Activated naive CD4-positive, alpha-beta T cell treated with anti-CD3 and anti-CD28 coated beads for 36 hours (primary cell): ENCODE measurements around the gene SELENON. TPM values are rescaled to one million over a fixed set of nuclear protein-coding genes. Genes with fewer than 3 reads are reported as not detected.

Source experiments
- CTCF ChIA-PET: fragments of 350-600 bp; sonication (Branson Sonifier 250); formaldehyde crosslinking; loops from one replicate; lab custom pipeline; 2021; ENCODE audit warnings: antibody characterized with exemption; lab: Charles Lee
- DNase-seq: peaks from one replicate; pipeline ENCODE4 v3.0.0-alpha.2; 2020
- H3K27ac Mint-ChIP-seq: one replicate; pipeline ENCODE4 v1.8.0; 2021; ENCODE audit warnings: mild to moderate bottlenecking, mixed read lengths
- H3K27me3 Mint-ChIP-seq: one replicate; pipeline ENCODE4 v1.8.0; 2021; ENCODE audit warnings: low read depth, mixed read lengths
- H3K36me3 Mint-ChIP-seq: one replicate; pipeline ENCODE4 v1.8.0; 2021; ENCODE audit warnings: low read depth, mixed read lengths
- H3K4me1 Mint-ChIP-seq: one replicate; pipeline ENCODE4 v1.8.0; 2021; ENCODE audit warnings: low read depth, mixed read lengths
- H3K4me3 Mint-ChIP-seq: one replicate; pipeline ENCODE4 v1.8.0; 2021; ENCODE audit warnings: mild to moderate bottlenecking, moderate library complexity, mixed read lengths
- H3K9me3 Mint-ChIP-seq: one replicate; pipeline ENCODE4 v1.8.0; 2021; ENCODE audit warnings: mixed read lengths
- intact Hi-C: fragments of 100-400 bp; cut with micrococcal nuclease; formaldehyde crosslinking; loops from one replicate; pipeline ENCODE4 v1.15.1; 2023
- total RNA-seq, 2 experiments: library from RNA; stranded (reverse); gene quantifications; one replicate each; pipeline ENCODE4 v1.2.3, GENCODE V29; 2021

Gene SELENON
- total RNA-seq, 2 experiments from 2014 or later: 27.8 to 28.6 TPM

- H3K36me3 Mint-ChIP-seq: no peaks in the 10 kb centered on the region
- H3K9me3 Mint-ChIP-seq: no peaks in the 10 kb centered on the region
- DNase-seq: no peak
- H3K27me3 Mint-ChIP-seq: no peaks in the 10 kb centered on the region
- CTCF ChIA-PET: interaction anchor here (1.7 kb wide), 1 partner anchor 29 kb away, joined by 5 read pairs; the partner anchor contains the start of gene PAQR7
- H3K4me1 Mint-ChIP-seq: peaks cover 2% of the 10 kb centered on the region
- intact Hi-C loops: no loop called here
- no peak overlapping the region for H3K27ac Mint-ChIP-seq
- H3K4me3 Mint-ChIP-seq: no peak overlapping the region
Measured at GRCh38 chr1:25845664-25846063, 45.7 kb downstream of the SELENON start.

- H3K36me3 Mint-ChIP-seq: no peaks in the 10 kb centered on the region
- CTCF ChIA-PET: interaction anchor here (0.6 kb wide), 1 partner anchor 90 kb away, joined by 3 read pairs; no protein-coding TSS in a partner anchor
- H3K4me3 Mint-ChIP-seq: no peak overlapping the region
Measured at GRCh38 chr1:25847929-25848328, 47.9 kb downstream of the SELENON start.

GRCh38 chr1:25848531-25848930 is 48.5 kb downstream of the SELENON start:
- Mint-ChIP-seq H3K27me3 (no peaks in the 10 kb centered on the region), H3K4me1 (peaks cover 2% of the 10 kb centered on the region), H3K9me3 (no peaks in the 10 kb centered on the region), H3K27ac (no peak overlapping the region), H3K4me3 (no peak overlapping the region), H3K36me3 (no peaks in the 10 kb centered on the region)
- DNase-seq: no peak
- CTCF ChIA-PET: interaction anchor here (0.6 kb wide), 1 partner anchor 90 kb away, joined by 3 read pairs; no protein-coding TSS in a partner anchor
- intact Hi-C loops: no loop called here

More at GRCh38 chr1:25847929-25848328, 47.9 kb downstream of the SELENON start:
- no peaks in the 10 kb centered on the region for H3K9me3 Mint-ChIP-seq
- no peak for DNase-seq
- peaks cover 2% of the 10 kb centered on the region for H3K4me1 Mint-ChIP-seq
- H3K27me3 Mint-ChIP-seq: no peaks in the 10 kb centered on the region
- H3K27ac Mint-ChIP-seq: no peak overlapping the region
- intact Hi-C loops: no loop called here

DNA sequence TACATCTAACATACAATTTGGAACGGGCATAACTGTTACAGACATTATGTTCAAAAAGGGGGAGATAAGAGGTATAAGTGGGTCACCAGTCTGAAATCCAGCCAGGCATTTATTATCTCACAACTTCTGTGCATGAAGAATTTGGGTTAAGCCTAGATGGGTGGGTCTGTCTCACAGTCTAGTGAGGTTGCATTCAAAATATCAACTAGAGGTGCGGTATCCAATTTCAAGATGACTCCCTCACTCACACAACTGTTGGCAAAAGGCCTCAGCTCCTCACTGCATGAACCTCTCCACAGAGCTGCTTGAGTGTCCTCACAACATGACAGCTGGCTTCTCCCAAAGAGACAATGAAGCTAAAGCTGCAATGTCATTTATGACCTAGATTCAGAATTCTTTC is 54.6 kb downstream of the SELENON start:
- H3K4me1 Mint-ChIP-seq: peaks cover 12% of the 10 kb centered on the region
- H3K27ac Mint-ChIP-seq: no peak overlapping the region
- no peaks in the 10 kb centered on the region for H3K27me3 Mint-ChIP-seq
- H3K36me3 Mint-ChIP-seq: no peaks in the 10 kb centered on the region
- DNase-seq: no peak
- no peak overlapping the region for H3K4me3 Mint-ChIP-seq
- no peaks in the 10 kb centered on the region for H3K9me3 Mint-ChIP-seq
- CTCF ChIA-PET: interaction anchor here (0.6 kb wide), 1 partner anchor 232 kb away, joined by 3 read pairs; no protein-coding TSS in a partner anchor
- intact Hi-C loops: no loop called here

- no peak for DNase-seq
- no peaks in the 10 kb centered on the region for H3K36me3 Mint-ChIP-seq
- no peaks in the 10 kb centered on the region for H3K27me3 Mint-ChIP-seq
- CTCF ChIA-PET: interaction anchor here (0.8 kb wide), 1 partner anchor 37 kb away, joined by 3 read pairs; no protein-coding TSS in a partner anchor
- H3K27ac Mint-ChIP-seq: no peak overlapping the region
- intact Hi-C loops: no loop called here
- peaks cover 15% of the 10 kb centered on the region for H3K4me1 Mint-ChIP-seq
- H3K9me3 Mint-ChIP-seq: no peaks in the 10 kb centered on the region
- no peak overlapping the region for H3K4me3 Mint-ChIP-seq
Measured at GRCh38 chr1:25856856-25857255, 56.9 kb downstream of the SELENON start.

GRCh38 chr1:25858494-25858893 is 58.5 kb downstream of the SELENON start:
- CTCF ChIA-PET: interaction anchor here (0.5 kb wide), 1 partner anchor 231 kb away, joined by 3 read pairs; no protein-coding TSS in a partner anchor
- Mint-ChIP-seq H3K27me3 (no peaks in the 10 kb centered on the region), H3K9me3 (no peaks in the 10 kb centered on the region), H3K4me1 (peaks cover 15% of the 10 kb centered on the region), H3K4me3 (peak overlapping the region; percentile 92), H3K27ac (peak overlapping the region; percentile 47), H3K36me3 (no peaks in the 10 kb centered on the region)
- no peak for DNase-seq
- intact Hi-C loops: loop anchor here (1.0 kb wide), 1 partner anchor 38 kb away; no protein-coding TSS in a partner anchor

- intact Hi-C loops: loop anchor here (1.0 kb wide), 3 partner anchors 16 to 139 kb away; partner anchors contain the start of genes PAFAH2 and PAQR7
- peak within 1 kb of the TSS; percentile 87 for H3K27ac Mint-ChIP-seq
- no peaks in the 10 kb centered on the region for H3K9me3 Mint-ChIP-seq
- H3K36me3 Mint-ChIP-seq: no peaks in the 10 kb centered on the region
- DNase-seq: peak; percentile 92
- no peaks in the 10 kb centered on the region for H3K27me3 Mint-ChIP-seq
- peaks cover 15% of the 10 kb centered on the region for H3K4me1 Mint-ChIP-seq
- CTCF ChIA-PET: interaction anchor here (0.5 to 1.0 kb wide), 3 partner anchors 36 to 238 kb away, joined by 3 to 6 read pairs (median 4); no protein-coding TSS in a partner anchor
- peak within 1 kb of the TSS; percentile 92 for H3K4me3 Mint-ChIP-seq
Measured at GRCh38 chr1:25858906-25859789, 59.2 kb downstream of the SELENON start, which contains the start of gene AUNIP. Gene AUNIP, minus strand, starts transcription at chr1:25859457. Its CDS starts 100 bp downstream, at chr1:25859357.

DNA sequence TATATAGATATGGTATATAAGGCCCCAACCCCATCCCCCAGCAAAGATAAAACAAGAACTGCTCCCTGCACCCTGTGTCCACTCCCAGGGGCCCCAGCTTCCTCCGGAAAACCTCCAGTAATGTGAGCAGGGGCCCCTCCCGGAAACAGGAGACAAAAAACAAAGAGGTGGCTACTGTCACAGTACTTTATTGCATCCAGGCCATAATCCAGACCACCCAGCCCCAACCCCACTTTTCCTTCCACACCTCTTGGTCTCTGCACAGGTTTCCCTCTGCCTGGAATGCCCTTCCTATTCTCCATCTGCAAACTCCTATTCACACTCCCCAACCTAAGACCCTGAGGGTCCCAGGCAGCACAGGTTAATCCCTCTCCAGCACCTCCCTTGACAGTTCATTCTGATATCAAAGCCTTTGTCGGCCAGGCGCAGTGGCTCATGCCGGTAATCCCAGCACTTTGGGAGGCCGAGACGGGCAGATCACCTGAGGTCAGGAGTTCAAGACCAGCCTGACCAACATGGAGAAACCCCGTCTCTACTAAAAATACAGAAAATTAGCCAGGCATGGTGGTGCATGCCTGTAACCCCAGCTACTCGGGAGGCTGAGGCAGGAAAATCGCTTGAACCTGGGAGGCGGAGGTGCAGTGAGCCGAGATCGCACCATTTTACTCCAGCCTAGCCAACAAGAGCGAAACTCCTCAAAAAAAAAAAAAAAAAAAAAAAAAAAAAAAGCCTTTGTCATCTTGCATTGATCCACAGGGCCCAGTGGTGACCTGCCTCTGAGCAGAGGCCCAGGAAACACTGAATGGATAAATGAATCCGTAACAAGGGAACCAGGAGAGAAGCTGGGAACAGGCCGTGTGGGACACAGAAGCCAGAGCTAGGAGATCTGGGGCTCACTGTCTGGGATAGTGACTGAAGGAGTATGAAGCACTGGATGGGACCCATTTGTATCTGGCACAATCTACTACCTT is 61.6 kb downstream of the SELENON start:
- H3K27me3 Mint-ChIP-seq: no peaks in the 10 kb centered on the region
- CTCF ChIA-PET: interaction anchor here (1.3 kb wide), 1 partner anchor 9 kb away, joined by 3 read pairs; no protein-coding TSS in a partner anchor

GRCh38 chr1:25862785-25863485 is 62.9 kb downstream of the SELENON start:
- intact Hi-C loops: no loop called here
- H3K4me1 Mint-ChIP-seq: peaks cover 15% of the 10 kb centered on the region
- DNase-seq: no peak
- no peak overlapping the region for H3K27ac Mint-ChIP-seq
- no peak overlapping the region for H3K4me3 Mint-ChIP-seq
- H3K27me3 Mint-ChIP-seq: no peaks in the 10 kb centered on the region
- no peaks in the 10 kb centered on the region for H3K9me3 Mint-ChIP-seq
- H3K36me3 Mint-ChIP-seq: peaks cover 1% of the 10 kb centered on the region
- CTCF ChIA-PET: interaction anchor here (1.3 kb wide), 1 partner anchor 8 kb away, joined by 3 read pairs; no protein-coding TSS in a partner anchor

More for the DNA sequence above, 61.6 kb downstream of the SELENON start:
- intact Hi-C loops: no loop called here
- H3K4me3 Mint-ChIP-seq: no peak overlapping the region
- H3K27ac Mint-ChIP-seq: no peak overlapping the region
- peaks cover 15% of the 10 kb centered on the region for H3K4me1 Mint-ChIP-seq
- H3K9me3 Mint-ChIP-seq: no peaks in the 10 kb centered on the region
- peaks cover 1% of the 10 kb centered on the region for H3K36me3 Mint-ChIP-seq
- DNase-seq: no peak

- DNase-seq: no peak
- Mint-ChIP-seq H3K27ac (no peak overlapping the region), H3K4me1 (peaks cover 10% of the 10 kb centered on the region), H3K9me3 (no peaks in the 10 kb centered on the region), H3K4me3 (no peak overlapping the region), H3K36me3 (peaks cover 1% of the 10 kb centered on the region), H3K27me3 (no peaks in the 10 kb centered on the region)
- intact Hi-C loops: no loop called here
- CTCF ChIA-PET: no interaction called here
Measured at GRCh38 chr1:25863486-25864262, 63.7 kb downstream of the SELENON start.
